GM12878 (cell line): ENCODE data around the gene SORT1.
"Not testable (repeated sequence)": the region's sequence is repeated elsewhere in the genome, so short reads cannot be mapped to it uniquely, and the experiment has no call there.

Experiments used
- ATF2 ChIP-seq: IDR thresholded peaks from 2 replicates; pipeline ENCODE4 v1.6.1; 2012; ENCODE audit warnings: low read length, inconsistent platforms
- BHLHE40 ChIP-seq, 2 experiments: fragments of 450-650 bp in 1 of 2; IDR thresholded peaks; 2 replicates each; pipeline ENCODE4 v1.6.1; 2011 to 2017; ENCODE audit warnings: low read depth in 2 of 2, borderline replicate concordance in 1 of 2, improper control_type of control experiment in 1 of 2, low read length in 1 of 2, mild to moderate bottlenecking in 1 of 2
- CHD4 ChIP-seq: fragments of 200-600 bp; sonication (generic); IDR thresholded peaks from 2 replicates; pipeline ENCODE4 v1.6.1; 2016; ENCODE audit warnings: mild to moderate bottlenecking
- CREB1 ChIP-seq: IDR thresholded peaks from 2 replicates; pipeline ENCODE4 v1.6.1; 2012; ENCODE audit warnings: low read depth, mild to moderate bottlenecking, inconsistent platforms
- ETV6 ChIP-seq, 2 experiments: fragments of 450-650 bp in 1 of 2; IDR thresholded peaks in 1 of 2; conservative IDR thresholded peaks in 1 of 2; 2 replicates each; pipeline ENCODE4 v1.6.1; 2014; ENCODE audit warnings: antibody characterized with exemption in 1 of 2, borderline replicate concordance in 1 of 2, low read depth in 1 of 2, mild to moderate bottlenecking in 1 of 2, moderate library complexity in 1 of 2
- EZH2 ChIP-seq: IDR thresholded peaks from 2 replicates; pipeline ENCODE4 v1.6.1; 2012; ENCODE audit warnings: low read depth, mild to moderate bottlenecking, control low read depth, inconsistent platforms, low read length, borderline replicate concordance; ENCODE audit not compliant: control insufficient read depth
- FOXK2 ChIP-seq: fragments of 450-650 bp; IDR thresholded peaks from 2 replicates; pipeline ENCODE4 v1.6.1; 2017; ENCODE audit warnings: mild to moderate bottlenecking, moderate library complexity
- NFYB ChIP-seq: IDR thresholded peaks from 2 replicates; pipeline ENCODE4 v1.6.1; 2011; ENCODE audit warnings: low read depth, mild to moderate bottlenecking, low read length, improper control_type of control experiment, moderate library complexity; ENCODE audit not compliant: insufficient read depth
- POLR2A ChIP-seq: IDR thresholded peaks from 2 replicates; pipeline ENCODE4 v1.6.1; 2011; ENCODE audit warnings: low read depth, mild to moderate bottlenecking, low read length
- POLR2AphosphoS5 ChIP-seq: IDR thresholded peaks from 2 replicates; pipeline ENCODE4 v1.6.1; 2011; ENCODE audit warnings: mild to moderate bottlenecking, low read length, inconsistent platforms
- SIN3A ChIP-seq: IDR thresholded peaks from 2 replicates; pipeline ENCODE4 v1.6.1; 2012; ENCODE audit warnings: low read depth, low read length, improper control_type of control experiment
- TAF1 ChIP-seq: IDR thresholded peaks from 2 replicates; pipeline ENCODE4 v1.6.1; 2011; ENCODE audit warnings: mild to moderate bottlenecking, low read depth, low read length, borderline replicate concordance
- ZBTB4 ChIP-seq: fragments of 450-650 bp; formaldehyde crosslinking; IDR thresholded peaks from 2 replicates; pipeline ENCODE4 v1.4.0; 2022; ENCODE audit warnings: mild to moderate bottlenecking, moderate library complexity
- ZBTB40 ChIP-seq: fragments of 450-650 bp; IDR thresholded peaks from 2 replicates; pipeline ENCODE4 v1.6.1; 2016; ENCODE audit warnings: mild to moderate bottlenecking, moderate library complexity, borderline replicate concordance

- not testable (repeated sequence) for TF ChIP-seq CREB1; SIN3A; NFYB; POLR2AphosphoS5; ZBTB40; BHLHE40 (IDR thresholded peaks at IDR 0.05; ENCODE audit: borderline replicate concordance in 1 of 2, low read depth in 2 of 2, low read length in 1 of 2); FOXK2; CHD4; EZH2; ZBTB4; POLR2A; TAF1; ATF2; ETV6 (conservative IDR thresholded peaks at IDR 0.05 in 1 of 2, IDR thresholded peaks at IDR 0.05 in 1 of 2; ENCODE audit: borderline replicate concordance in 1 of 2, low read depth in 1 of 2)
Measured at GRCh38 chr1:109445949-109446695, 48.4 kb upstream of the SORT1 start.
